HepG2 (cell line): ENCODE measurements around the gene BLOC1S4. TPM values are rescaled to one million over a fixed set of nuclear protein-coding genes. Genes with fewer than 3 reads are reported as not detected.
A peak's percentile ranks its signal among the peaks of the same experiment; 100 is the strongest.

Source experiments
- ATAC-seq: fragments of 200-7000 bp; cut with Tn5 transposase; 3 replicates; pipeline ENCODE4 v1.9.1; 2020; ENCODE audit warnings: mild to moderate bottlenecking, moderate library complexity
- BruUV-seq: library from RNA; stranded (reverse); fragments of 400-500 nt; replicated peaks from 2 replicates; lab custom pipeline; 2021; lab: Mats Ljungman, UMichigan
- CTCF ChIA-PET: fragments of 300-600 bp; formaldehyde crosslinking; extraction: SDS; loops from one replicate; lab custom pipeline; 2021; ENCODE audit warnings: low total read pairs, inconsistent platforms, low intra/inter-chr PET ratio; lab: Yijun Ruan, JAX
- POLR2A ChIA-PET: fragments of 350-600 bp; sonication (Branson Sonifier 250); formaldehyde crosslinking; loops from one replicate; lab custom pipeline; 2020; ENCODE audit warnings: antibody characterized with exemption, inconsistent platforms; lab: Yijun Ruan, JAX
- DNase-seq: peaks from one replicate; pipeline ENCODE4 v3.0.0-alpha.2; 2015; ENCODE audit warnings: low spot score
- FAIRE-seq: peaks from 3 replicates; lab custom pipeline; 2011; peaks lifted over from hg19 to GRCh38; lab: Jason Lieb, UNC
- H2AFZ ChIP-seq: one replicate; pipeline ENCODE4 v1.6.1; 2011; ENCODE audit warnings: low read length, inconsistent platforms
- H3K27ac ChIP-seq: fragments of 300-600 bp; 3 replicates; pipeline ENCODE4 v1.8.0; 2011; ENCODE audit warnings: mixed run types, mild to moderate bottlenecking, mixed read lengths, low read length, inconsistent platforms; ENCODE audit not compliant: insufficient read depth; ENCODE audit errors: extremely low read length
- H3K27me3 ChIP-seq, 2 experiments: fragments of 200-600 bp in 1 of 2; 2 replicates in 1 of 2; 3 replicates in 1 of 2; pipeline versions ENCODE4 v1.6.0 to v1.8.0; 2011; ENCODE audit warnings: low read length in 2 of 2, mild to moderate bottlenecking in 2 of 2, moderate library complexity in 2 of 2, inconsistent platforms in 1 of 2; ENCODE audit not compliant: insufficient read depth in 2 of 2, control insufficient read depth in 1 of 2
- H3K36me3 ChIP-seq, 2 experiments: fragments of 200-600 bp in 1 of 2; replicated peaks in 1 of 2; 2 replicates in 1 of 2; 3 replicates in 1 of 2; pipeline versions ENCODE4 v1.5.1 to v1.8.0; 2011; ENCODE audit warnings: low read length in 2 of 2, inconsistent platforms in 1 of 2; ENCODE audit not compliant: insufficient read depth in 2 of 2, control insufficient read depth in 1 of 2
- H3K4me1 ChIP-seq: 2 replicates; pipeline ENCODE4 v1.5.1; 2012; ENCODE audit warnings: low read length, inconsistent platforms; ENCODE audit not compliant: insufficient read depth
- H3K4me2 ChIP-seq: 2 replicates; pipeline ENCODE4 v1.6.0; 2011; ENCODE audit warnings: low read depth, low read length, inconsistent platforms
- H3K4me3 ChIP-seq, 3 experiments: fragments of 200-600 bp in 1 of 3; sonication (generic), shearing (Covaris generic) in 1 of 3; replicated peaks in 1 of 3; 2 replicates each; pipeline ENCODE4 v1.5.1; 2011 to 2016; ENCODE audit warnings: low read length in 3 of 3, inconsistent platforms in 2 of 3, low read depth in 2 of 3, mild to moderate bottlenecking in 2 of 3, control low read depth in 1 of 3, mixed read lengths in 1 of 3; ENCODE audit not compliant: insufficient read depth in 1 of 3
- H3K79me2 ChIP-seq: one replicate; pipeline ENCODE4 v1.6.1; 2011; ENCODE audit warnings: low read length, inconsistent platforms; ENCODE audit not compliant: insufficient read depth
- H3K9ac ChIP-seq: 2 replicates; pipeline ENCODE4 v1.6.0; 2011; ENCODE audit warnings: mild to moderate bottlenecking, low read depth, low read length, inconsistent platforms; ENCODE audit not compliant: insufficient read depth
- H3K9me3 ChIP-seq: 2 replicates; pipeline ENCODE4 v1.5.1; 2012; ENCODE audit warnings: mild to moderate bottlenecking, low read length
- H4K20me1 ChIP-seq: 2 replicates; pipeline ENCODE4 v1.6.0; 2011; ENCODE audit warnings: inconsistent platforms, mild to moderate bottlenecking, low read length, moderate library complexity; ENCODE audit not compliant: insufficient read depth
- TBL1XR1 ChIP-seq: fragments of 150-350 bp; IDR thresholded peaks from 2 replicates; pipeline ENCODE4 v1.6.1; 2014; ENCODE audit warnings: borderline replicate concordance, low read length; ENCODE audit not compliant: partially characterized antibody
- THAP8 ChIP-seq: sonication (generic); formaldehyde crosslinking; IDR thresholded peaks from 2 replicates; pipeline ENCODE4 v1.5.1; 2020; ENCODE audit warnings: missing genetic modification reagents, mild to moderate bottlenecking, borderline replicate concordance
- WGBS: methylation state at CpG from one replicate; pipeline ENCODE4 v1.1.6; 2017; ENCODE audit warnings: low lambda C conversion rate; 5-methylcytosine and 5-hydroxymethylcytosine counted together
- in situ Hi-C: cut with HindIII; loops from 2 replicates; pipeline ENCODE4 v1.10.0; 2017; ENCODE audit warnings: low pct_unique_long_range_greater_than_20kb; ENCODE audit not compliant: extremely low pct_ligation_motif_present
- intact Hi-C: fragments of 100-400 bp; cut with micrococcal nuclease; formaldehyde crosslinking; loops from one replicate; pipeline ENCODE4 v1.10.0; 2022; ENCODE audit not compliant: unreplicated experiment
- polyA plus RNA-seq, 8 experiments: library from polyadenylated mRNA; depleted of rRNA in 3 of 8; stranded (reverse) in 7 of 8; unstranded in 1 of 8; fragments of >200 nt; fragmentation: Illumina TruSeq in 4 of 8; extraction: Trizol in 4 of 8; gene quantifications; 2 replicates each; pipeline versions ENCODE4 v1.2.1 to v1.2.3, GENCODE V29; 2011 to 2016; ENCODE audit warnings: low read depth in 4 of 8, missing spikeins in 1 of 8, mixed read lengths in 1 of 8; ENCODE audit not compliant: insufficient read depth in 1 of 8
- total RNA-seq, 5 experiments: library from RNA; depleted of rRNA; stranded (reverse); fragments of >200 nt; fragmentation: Illumina TruSeq; extraction: Trizol; gene quantifications; 2 replicates each; pipeline ENCODE4 v1.2.3, GENCODE V29; 2016; ENCODE audit warnings: low read depth in 1 of 5
- TF ChIP-seq, protein P1 (sequence below): sonication (generic); formaldehyde crosslinking; IDR thresholded peaks from 2 replicates; pipeline ENCODE4 v1.8.1; 2022; ENCODE audit warnings: low read depth, mild to moderate bottlenecking, missing genetic modification reagents
- TF ChIP-seq, protein P2 (sequence below): sonication (generic); formaldehyde crosslinking; conservative IDR thresholded peaks from 2 replicates; pipeline ENCODE4 v1.8.1; 2023; ENCODE audit warnings: missing genetic modification reagents

BLOC1S4 gene
- total and polyA plus RNA-seq, 2 of the 13 experiments (the other 11 are each of a cell fraction or from before 2014, with no cell fraction given), result 15.5 to 20.9 TPM

- TF ChIP-seq, protein P1, sequence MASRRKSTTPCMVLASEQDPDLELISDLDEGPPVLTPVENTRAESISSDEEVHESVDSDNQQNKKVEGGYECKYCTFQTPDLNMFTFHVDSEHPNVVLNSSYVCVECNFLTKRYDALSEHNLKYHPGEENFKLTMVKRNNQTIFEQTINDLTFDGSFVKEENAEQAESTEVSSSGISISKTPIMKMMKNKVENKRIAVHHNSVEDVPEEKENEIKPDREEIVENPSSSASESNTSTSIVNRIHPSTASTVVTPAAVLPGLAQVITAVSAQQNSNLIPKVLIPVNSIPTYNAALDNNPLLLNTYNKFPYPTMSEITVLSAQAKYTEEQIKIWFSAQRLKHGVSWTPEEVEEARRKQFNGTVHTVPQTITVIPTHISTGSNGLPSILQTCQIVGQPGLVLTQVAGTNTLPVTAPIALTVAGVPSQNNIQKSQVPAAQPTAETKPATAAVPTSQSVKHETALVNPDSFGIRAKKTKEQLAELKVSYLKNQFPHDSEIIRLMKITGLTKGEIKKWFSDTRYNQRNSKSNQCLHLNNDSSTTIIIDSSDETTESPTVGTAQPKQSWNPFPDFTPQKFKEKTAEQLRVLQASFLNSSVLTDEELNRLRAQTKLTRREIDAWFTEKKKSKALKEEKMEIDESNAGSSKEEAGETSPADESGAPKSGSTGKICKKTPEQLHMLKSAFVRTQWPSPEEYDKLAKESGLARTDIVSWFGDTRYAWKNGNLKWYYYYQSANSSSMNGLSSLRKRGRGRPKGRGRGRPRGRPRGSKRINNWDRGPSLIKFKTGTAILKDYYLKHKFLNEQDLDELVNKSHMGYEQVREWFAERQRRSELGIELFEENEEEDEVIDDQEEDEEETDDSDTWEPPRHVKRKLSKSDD (CRISPR knock-in tag), result no peak
Measured at GRCh38 chr4:6721121-6721520, 5.1 kb downstream of the BLOC1S4 start (continued).

- CTCF ChIA-PET, result no interaction called here
- WGBS, result 81% methylated on average over 3 of the region's 12 CpGs
- Histone ChIP-seq H3K27me3 (no peaks in the 10 kb centered on the region), H3K9me3 (no peaks in the 10 kb centered on the region), H3K79me2 (peaks cover 5% of the 10 kb centered on the region), H3K4me1 (peaks cover 66% of the 10 kb centered on the region), H4K20me1 (0 out of 2 replicates have a peak, but pooled peaks cover 3% of the 10 kb centered on the region), H3K9ac (no peak overlapping the region), H3K36me3 (no peaks in the 10 kb centered on the region), H3K27ac (no peak overlapping the region), H2AFZ (no peak overlapping the region), H3K4me3 (no peak overlapping the region), H3K4me2 (no peak overlapping the region)
- intact Hi-C loops, result loop anchor here (5.0 kb wide), 1 partner anchor 39 kb away; no protein-coding TSS in a partner anchor
- in situ Hi-C loops, result loop anchor here (5.0 kb wide), 1 partner anchor 154 kb away; no protein-coding TSS in a partner anchor
- DNase-seq (no peak), ATAC-seq (no peak), FAIRE-seq (no peak)
- POLR2A ChIA-PET, result no interaction called here
- no peak for TF ChIP-seq TBL1XR1
- TF ChIP-seq, protein P2, sequence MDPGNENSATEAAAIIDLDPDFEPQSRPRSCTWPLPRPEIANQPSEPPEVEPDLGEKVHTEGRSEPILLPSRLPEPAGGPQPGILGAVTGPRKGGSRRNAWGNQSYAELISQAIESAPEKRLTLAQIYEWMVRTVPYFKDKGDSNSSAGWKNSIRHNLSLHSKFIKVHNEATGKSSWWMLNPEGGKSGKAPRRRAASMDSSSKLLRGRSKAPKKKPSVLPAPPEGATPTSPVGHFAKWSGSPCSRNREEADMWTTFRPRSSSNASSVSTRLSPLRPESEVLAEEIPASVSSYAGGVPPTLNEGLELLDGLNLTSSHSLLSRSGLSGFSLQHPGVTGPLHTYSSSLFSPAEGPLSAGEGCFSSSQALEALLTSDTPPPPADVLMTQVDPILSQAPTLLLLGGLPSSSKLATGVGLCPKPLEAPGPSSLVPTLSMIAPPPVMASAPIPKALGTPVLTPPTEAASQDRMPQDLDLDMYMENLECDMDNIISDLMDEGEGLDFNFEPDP (CRISPR knock-in tag), result 0 out of 2 replicates have a peak, but pooled peaks have one; percentile 55
- TF ChIP-seq THAP8 (CRISPR knock-in tag), result no peak
- no TSS peak for BruUV-seq
Measured at GRCh38 chr4:6722891-6723290, 6.9 kb downstream of the BLOC1S4 start.
